GM19463 (cell line): ENCODE measurements around the gene KIAA1671.

Experiments
- ATAC-seq: cut with Tn5 transposase; IDR thresholded peaks from one replicate; pipeline ENCODE4 v1.9.1; 2021; ENCODE audit warnings: mild to moderate bottlenecking, moderate library complexity; ENCODE audit not compliant: unreplicated experiment

KIAA1671 gene

GRCh38 chr22:25032066-25032465, 79.5 kb downstream of the KIAA1671 start:
- ATAC-seq: no peak

- no peak for ATAC-seq
These were observed 83.2 kb downstream of the KIAA1671 start for GRCh38 chr22:25035715-25036114.

GRCh38 chr22:25038239-25038638, 85.7 kb downstream of the KIAA1671 start:
- ATAC-seq: no peak

- ATAC-seq: no peak
These were observed 86.3 kb downstream of the KIAA1671 start for GRCh38 chr22:25038771-25039170.

- ATAC-seq: no peak
These were observed 86.7 kb downstream of the KIAA1671 start for GRCh38 chr22:25039255-25039654.

GRCh38 chr22:25039754-25040153, 87.2 kb downstream of the KIAA1671 start:
- no peak for ATAC-seq

- ATAC-seq: no peak
These were observed 92.6 kb downstream of the KIAA1671 start for GRCh38 chr22:25045159-25045558.

GRCh38 chr22:25048071-25048470, 95.6 kb downstream of the KIAA1671 start:
- ATAC-seq: no peak

- ATAC-seq: no peak
These were observed 96.4 kb downstream of the KIAA1671 start for GRCh38 chr22:25048659-25049647.

GRCh38 chr22:25049770-25050169, 97.3 kb downstream of the KIAA1671 start:
- no peak for ATAC-seq

- ATAC-seq: no peak
These were observed 98.0 kb downstream of the KIAA1671 start for GRCh38 chr22:25050566-25050965.

- ATAC-seq: no peak
These were observed 98.6 kb downstream of the KIAA1671 start for GRCh38 chr22:25051073-25051472.

GRCh38 chr22:25051983-25052710, 99.6 kb downstream of the KIAA1671 start:
- ATAC-seq: no peak

- ATAC-seq: no peak
These were observed 100.8 kb downstream of the KIAA1671 start for GRCh38 chr22:25053153-25053805.

- ATAC-seq: no peak
These were observed 102.5 kb downstream of the KIAA1671 start for GRCh38 chr22:25054943-25055511.

- no peak for ATAC-seq
These were observed 104.7 kb downstream of the KIAA1671 start for GRCh38 chr22:25057013-25057881.

GRCh38 chr22:25059438-25059837, 106.9 kb downstream of the KIAA1671 start:
- ATAC-seq: no peak

- no peak for ATAC-seq
These were observed 108.1 kb downstream of the KIAA1671 start for GRCh38 chr22:25060522-25061071.

- ATAC-seq: no peak
These were observed 108.6 kb downstream of the KIAA1671 start for GRCh38 chr22:25061134-25061533.
